ENCODE results near the gene NALCN.

The NALCN gene

GRCh38 chr13:101036546-101036945 lies 379.8 kb downstream of the NALCN start:
- no peak for DNase-seq (ENCODE audit: low read depth in 1 of 2, low spot score in 1 of 2)

DNA sequence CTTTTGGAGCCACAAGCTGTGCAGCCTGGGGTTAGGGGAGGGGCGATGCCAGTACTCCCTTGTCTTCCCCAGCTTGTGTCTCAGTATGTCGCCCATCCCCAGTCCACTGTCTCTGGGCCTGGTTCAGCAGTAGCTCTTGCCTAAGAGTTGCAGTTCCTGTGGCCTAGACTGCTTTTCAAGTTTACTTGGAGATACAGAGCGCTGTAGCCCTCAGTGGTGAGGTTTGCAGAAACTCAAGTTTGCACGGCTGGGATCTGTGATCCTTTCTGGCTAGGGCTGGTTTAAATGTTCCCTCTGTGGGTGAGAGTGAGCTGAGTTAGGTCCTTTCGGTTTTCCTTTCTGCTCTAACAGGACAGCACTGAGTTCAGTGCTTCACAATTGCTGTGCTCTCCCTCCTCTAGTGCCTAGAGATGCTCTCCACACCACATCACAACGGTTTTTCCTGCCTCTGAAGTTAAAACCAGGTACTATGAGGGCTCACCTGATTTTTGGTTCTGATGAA lies 381.1 kb downstream of the NALCN start:
- no peak for DNase-seq (ENCODE audit: low read depth in 1 of 2, low spot score in 1 of 2)

GRCh38 chr13:101026736-101027398 lies 389.4 kb downstream of the NALCN start:
- no peak for DNase-seq (ENCODE audit: low read depth in 1 of 2, low spot score in 1 of 2)

GRCh38 chr13:101026328-101026727 lies 390.0 kb downstream of the NALCN start:
- no peak for DNase-seq (ENCODE audit: low read depth in 1 of 2, low spot score in 1 of 2)

GRCh38 chr13:101025925-101026324 lies 390.4 kb downstream of the NALCN start:
- DNase-seq (ENCODE audit: low read depth in 1 of 2, low spot score in 1 of 2), result no peak

DNA sequence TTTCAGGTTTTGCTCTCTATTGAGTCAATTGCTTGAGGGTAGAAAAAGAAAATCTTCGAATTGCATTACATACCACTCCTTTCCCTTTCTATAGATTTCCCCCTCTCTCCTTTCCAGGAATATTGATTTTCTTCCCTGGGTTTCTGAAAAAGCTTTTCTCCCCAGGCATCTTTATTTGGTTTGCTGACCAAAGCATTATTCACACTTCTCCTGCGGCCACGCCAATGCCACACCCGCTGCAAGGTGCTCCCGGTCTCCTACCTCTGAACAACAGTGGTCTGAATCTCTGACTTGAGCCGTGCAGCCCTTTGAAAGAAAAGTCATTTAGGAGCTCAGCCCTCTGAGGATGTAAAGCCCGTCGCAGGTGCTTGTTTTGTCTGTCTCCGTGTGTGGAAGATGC lies 390.8 kb downstream of the NALCN start:
- no peak for DNase-seq (ENCODE audit: low read depth in 1 of 2, low spot score in 1 of 2)

- no peak for DNase-seq (ENCODE audit: low read depth in 1 of 2, low spot score in 1 of 2)
Observed at GRCh38 chr13:101019126-101019525, 397.2 kb downstream of the NALCN start.

- no peak for DNase-seq (ENCODE audit: low read depth in 1 of 2, low spot score in 1 of 2)
Observed at GRCh38 chr13:101018720-101019119, 397.6 kb downstream of the NALCN start.

DNA sequence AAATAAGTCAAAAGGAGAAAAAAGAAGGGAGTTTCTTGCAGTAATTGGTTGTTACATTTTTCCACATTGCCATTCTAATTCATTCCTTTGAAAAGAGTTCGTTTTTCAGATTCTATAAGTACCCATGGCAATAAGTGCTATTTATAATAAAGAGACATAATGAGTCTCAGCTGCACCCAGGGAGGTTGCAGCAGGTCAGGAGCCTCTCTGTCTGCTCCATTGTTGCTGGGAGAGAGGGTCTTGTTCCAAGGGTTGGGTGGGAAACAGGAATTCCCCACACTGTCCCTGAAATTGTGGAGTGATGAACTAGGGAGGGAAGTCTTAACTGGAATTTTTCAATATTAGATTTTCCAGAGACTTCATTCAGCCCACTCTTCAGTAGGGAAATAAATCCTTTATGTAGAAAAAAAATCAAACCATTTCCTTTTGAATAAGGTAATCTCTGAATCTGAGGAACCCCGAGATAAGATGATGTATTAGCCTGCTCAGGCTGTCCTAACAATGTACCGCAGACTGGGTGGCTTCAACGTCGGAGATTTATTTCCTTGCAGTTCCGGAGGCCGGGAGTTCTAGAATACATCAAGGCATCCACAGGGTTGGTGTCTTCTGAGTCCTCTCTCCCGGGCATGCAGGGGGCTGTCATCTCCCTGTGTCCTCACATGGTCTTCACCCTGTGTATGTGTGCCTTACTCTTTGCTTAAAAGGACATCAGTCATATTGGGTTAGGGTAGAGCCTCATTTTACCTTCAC lies 399.0 kb downstream of the NALCN start:
- no peak for DNase-seq (ENCODE audit: low read depth in 1 of 2, low spot score in 1 of 2)

GRCh38 chr13:101016475-101016874 lies 399.8 kb downstream of the NALCN start:
- no peak for DNase-seq (ENCODE audit: low read depth in 1 of 2, low spot score in 1 of 2)

- no peak for DNase-seq (ENCODE audit: low read depth in 1 of 2, low spot score in 1 of 2)
Observed at GRCh38 chr13:101013245-101013644, 403.1 kb downstream of the NALCN start.

DNA sequence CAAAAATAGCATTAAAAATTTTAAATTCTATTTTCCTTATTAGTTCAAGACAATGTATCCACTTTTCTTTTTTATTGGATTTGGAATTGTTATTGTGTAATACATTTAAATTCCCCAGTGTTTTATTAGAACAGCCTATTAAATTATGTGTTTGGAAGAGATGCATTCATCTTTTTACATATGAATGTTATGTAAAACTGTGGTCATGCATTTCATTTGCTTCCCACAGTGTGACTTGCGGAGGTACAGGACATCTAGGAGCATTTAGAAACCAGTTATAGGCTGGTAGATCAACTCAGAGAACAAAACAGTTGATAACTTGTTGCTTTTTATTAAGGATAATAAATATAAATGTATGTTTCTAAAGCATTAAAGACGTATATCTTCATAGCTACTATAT lies 406.2 kb downstream of the NALCN start:
- no peak for DNase-seq (ENCODE audit: low read depth in 1 of 2, low spot score in 1 of 2)

DNA sequence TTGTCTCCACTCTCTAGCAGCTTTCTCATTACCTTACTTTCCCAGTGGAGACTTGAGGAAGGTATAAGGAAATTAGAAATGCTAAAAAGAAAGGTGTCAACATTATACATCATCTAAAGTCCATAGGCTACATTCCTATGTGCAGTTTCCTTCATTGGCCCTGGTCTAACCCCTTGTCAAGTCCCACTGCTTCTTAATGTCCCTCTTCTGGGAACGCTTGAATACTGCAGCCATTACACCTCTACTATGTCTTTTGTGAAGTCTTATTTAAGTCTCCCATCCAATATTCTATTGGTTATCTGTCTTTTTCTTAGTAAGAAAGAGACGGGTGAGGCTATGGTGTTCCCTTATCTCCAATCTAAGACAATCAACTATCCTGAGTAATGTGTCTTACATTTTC lies 409.1 kb downstream of the NALCN start:
- no peak for DNase-seq (ENCODE audit: low read depth in 1 of 2, low spot score in 1 of 2)

Measured in activated T-helper 1 cell treated with anti-CD3 and anti-CD28 coated beads, Interleukin-2, amount 50 U/mL, for 16 hours (primary cell).